PC-9 (cell line): ENCODE results near the gene LHX4. TPM values are rescaled to one million over a fixed set of nuclear protein-coding genes. Genes with fewer than 3 reads are reported as not detected.

Source experiments
- BruUV-seq: library from RNA; stranded (reverse); fragments of 400-500 nt; replicated peaks from 2 replicates; lab custom pipeline; 2021; lab: Mats Ljungman, UMichigan
- CTCF ChIA-PET: fragments of 300-600 bp; sonication (Branson Sonifier 250); formaldehyde crosslinking; loops from one replicate; lab custom pipeline; 2022; ENCODE audit warnings: antibody characterized with exemption; lab: Charles Lee
- POLR2A ChIA-PET: fragments of 300-600 bp; sonication (Branson Sonifier 250); formaldehyde crosslinking; loops from one replicate; lab custom pipeline; 2022; ENCODE audit warnings: antibody characterized with exemption; ENCODE audit not compliant: unreplicated experiment; lab: Charles Lee
- DNase-seq, 2 experiments: peaks; one replicate each; pipeline versions ENCODE4 v3.0.0 to v3.0.0-alpha.2; 2015 to 2022; ENCODE audit warnings: mixed read lengths in 1 of 2
- H2AFZ ChIP-seq: fragments of 200-600 bp; sonication (generic); 2 replicates; pipeline ENCODE4 v1.8.1; 2017; ENCODE audit warnings: antibody characterized with exemption
- H3F3A ChIP-seq: fragments of 200-600 bp; sonication (generic); 2 replicates; pipeline ENCODE4 v1.8.1; 2017; ENCODE audit warnings: antibody characterized with exemption, mild to moderate bottlenecking, low read depth; ENCODE audit not compliant: insufficient read depth
- H3K27ac ChIP-seq: fragments of 200-600 bp; sonication (generic); 2 replicates; pipeline ENCODE4 v1.6.1; 2016; ENCODE audit warnings: mixed run types
- H3K27me3 ChIP-seq: fragments of 200-600 bp; sonication (generic); 2 replicates; pipeline ENCODE4 v1.6.1; 2016; ENCODE audit warnings: low read depth, mixed run types; ENCODE audit not compliant: insufficient read depth
- H3K36me3 ChIP-seq: fragments of 200-600 bp; sonication (generic); 2 replicates; pipeline ENCODE4 v1.6.1; 2016; ENCODE audit warnings: low read depth, mixed run types
- H3K4me1 ChIP-seq: fragments of 200-600 bp; sonication (generic); replicated peaks from 2 replicates; pipeline ENCODE4 v1.6.1; 2016; ENCODE audit warnings: mixed run types; ENCODE audit not compliant: insufficient read depth
- H3K4me2 ChIP-seq: fragments of 200-600 bp; sonication (generic); 2 replicates; pipeline ENCODE4 v1.6.1; 2017; ENCODE audit warnings: mixed run types
- H3K4me3 ChIP-seq: fragments of 200-600 bp; sonication (generic); 2 replicates; pipeline ENCODE4 v1.6.1; 2016; ENCODE audit warnings: mixed run types
- H3K79me2 ChIP-seq: fragments of 200-600 bp; sonication (generic); 2 replicates; pipeline ENCODE4 v1.6.1; 2017; ENCODE audit warnings: low read depth, mixed run types
- H3K9me2 ChIP-seq: fragments of 200-600 bp; sonication (generic); 2 replicates; pipeline ENCODE4 v1.8.1; 2017; ENCODE audit warnings: mild to moderate bottlenecking; ENCODE audit not compliant: insufficient read depth
- H3K9me3 ChIP-seq: fragments of 200-600 bp; sonication (generic); 2 replicates; pipeline ENCODE4 v1.8.1; 2016; ENCODE audit warnings: low read depth; ENCODE audit not compliant: insufficient read depth
- H4K20me1 ChIP-seq: fragments of 200-600 bp; sonication (generic); 2 replicates; pipeline ENCODE4 v1.8.1; 2017; ENCODE audit not compliant: insufficient read depth
- CTCF ChIP-seq: fragments of 200-600 bp; sonication (generic); conservative IDR thresholded peaks from 2 replicates; pipeline ENCODE4 v1.6.1; 2017; ENCODE audit warnings: mixed run types, antibody characterized with exemption, mild to moderate bottlenecking, moderate library complexity
- EZH2 ChIP-seq: fragments of 200-600 bp; sonication (generic); IDR thresholded peaks from 2 replicates; pipeline ENCODE4 v1.8.0; 2017; ENCODE audit warnings: antibody characterized with exemption, low read depth
- intact Hi-C: fragments of 100-400 bp; cut with micrococcal nuclease; formaldehyde crosslinking; loops from one replicate; pipeline ENCODE4 v1.10.0; 2022; ENCODE audit not compliant: unreplicated experiment
- total RNA-seq: library from RNA; stranded (reverse); gene quantifications from 2 replicates; pipeline ENCODE4 v1.2.3, GENCODE V29; 2021

LHX4 gene
- total RNA-seq, 1 experiment from 2014 or later, result 0.28 TPM

- no peak for TF ChIP-seq CTCF
- TF ChIP-seq EZH2, result no peak
- Histone ChIP-seq H3K4me1 (peaks cover 12% of the 10 kb centered on the region), H4K20me1 (no peaks in the 10 kb centered on the region; the same call in 1 of the 2 replicates), H3K79me2 (no peaks in the 10 kb centered on the region), H2AFZ (no peak overlapping the region), H3K9me2 (no peaks in the 10 kb centered on the region), H3K4me3 (no peak overlapping the region), H3K36me3 (no peaks in the 10 kb centered on the region), H3K4me2 (no peak overlapping the region), H3K27ac (no peak overlapping the region), H3K27me3 (no peaks in the 10 kb centered on the region), H3F3A (peaks cover 11% of the 10 kb centered on the region), H3K9me3 (no peaks in the 10 kb centered on the region)
- ChIA-PET POLR2A (interaction anchor here (0.7 kb wide), 1 partner anchor 34 kb away, joined by 5 read pairs; no protein-coding TSS in a partner anchor), CTCF (no interaction called here)
- DNase-seq, result no peak
- BruUV-seq, result no TSS peak
- intact Hi-C loops, result loop anchor here (1.0 to 5.0 kb wide), 2 partner anchors 165 to 231 kb away; no protein-coding TSS in a partner anchor
These were observed 21.7 kb downstream of the LHX4 start for GRCh38 chr1:180251526-180252305.

GRCh38 chr1:180252638-180253536, 22.8 kb downstream of the LHX4 start:
- TF ChIP-seq EZH2, result no peak
- TF ChIP-seq CTCF, result peak; percentile 89
- peak; percentile 47 to 63 for DNase-seq
- Histone ChIP-seq H3K79me2 (no peaks in the 10 kb centered on the region), H3K4me2 (no peak overlapping the region), H3K9me2 (no peaks in the 10 kb centered on the region), H3K4me3 (no peak overlapping the region), H2AFZ (no peak overlapping the region), H3K36me3 (no peaks in the 10 kb centered on the region), H4K20me1 (no peaks in the 10 kb centered on the region; the same call in 1 of the 2 replicates), H3K27me3 (no peaks in the 10 kb centered on the region), H3K27ac (no peak overlapping the region), H3F3A (no peaks in the 10 kb centered on the region; the same call in 1 of the 2 replicates), H3K9me3 (no peaks in the 10 kb centered on the region), H3K4me1 (0 out of 2 replicates have a peak, but pooled peaks cover under 1% of the 10 kb centered on the region)
- POLR2A ChIA-PET, result no interaction called here
- no TSS peak for BruUV-seq
- CTCF ChIA-PET, result interaction anchor here (0.6 kb wide), 1 partner anchor 767 kb away, joined by 3 read pairs; no protein-coding TSS in a partner anchor
- intact Hi-C loops, result loop anchor here (1.0 to 5.0 kb wide), 2 partner anchors 163 to 229 kb away; no protein-coding TSS in a partner anchor
